ENCODE results near the gene PI4KA. TPM values are rescaled to one million over a fixed set of nuclear protein-coding genes. Genes with fewer than 3 reads are reported as not detected.
"Not testable (repeated sequence)": the region's sequence is repeated elsewhere in the genome, so short reads cannot be mapped to it uniquely, and the experiment has no call there.

Gene PI4KA
- total RNA-seq, 2 experiments from 2014 or later = 57.9 to 59.0 TPM

GRCh38 chr22:20744456-20744855 lies 114.2 kb downstream of the PI4KA start:
- CTCF ChIA-PET = no interaction called here
- POLR2A ChIA-PET = no interaction called here

GRCh38 chr22:20742764-20743163 lies 115.8 kb downstream of the PI4KA start:
- CTCF ChIA-PET = interaction anchor here (1.2 to 1.6 kb wide), 2 partner anchors 10 to 137 kb away, joined by 3 to 9 read pairs; no protein-coding TSS in a partner anchor
- POLR2A ChIA-PET = no interaction called here

- CTCF ChIA-PET = interaction anchor here (1.0 to 1.6 kb wide), 3 partner anchors 11 to 176 kb away, joined by 3 to 9 read pairs (median 4); no protein-coding TSS in a partner anchor
- POLR2A ChIA-PET = no interaction called here
Measured at GRCh38 chr22:20741634-20742581, 116.7 kb downstream of the PI4KA start.

GRCh38 chr22:20741008-20741633 lies 117.5 kb downstream of the PI4KA start:
- CTCF ChIA-PET = interaction anchor here (1.0 to 1.6 kb wide), 2 partner anchors 135 to 176 kb away, joined by 4 to 9 read pairs; no protein-coding TSS in a partner anchor
- POLR2A ChIA-PET = no interaction called here

- CTCF ChIA-PET = no interaction called here
- POLR2A ChIA-PET = no interaction called here
Measured at GRCh38 chr22:20740222-20740951, 118.2 kb downstream of the PI4KA start.

GRCh38 chr22:20738394-20739089 lies 120.1 kb downstream of the PI4KA start:
- POLR2A ChIA-PET = interaction anchor here (0.6 kb wide), 1 partner anchor 1245 kb away, joined by 8 read pairs; no protein-coding TSS in a partner anchor
- CTCF ChIA-PET = interaction anchor here (1.1 kb wide), 1 partner anchor 132 kb away, joined by 5 read pairs; no protein-coding TSS in a partner anchor

- POLR2A ChIA-PET, CTCF ChIA-PET: not testable (repeated sequence)
Measured at GRCh38 chr22:20736891-20737290, 121.7 kb downstream of the PI4KA start.

GRCh38 chr22:20735356-20736162 lies 123.1 kb downstream of the PI4KA start:
- CTCF ChIA-PET, POLR2A ChIA-PET: not testable (repeated sequence)

GRCh38 chr22:20732431-20732830 lies 126.2 kb downstream of the PI4KA start:
- CTCF ChIA-PET, POLR2A ChIA-PET: not testable (repeated sequence)

GRCh38 chr22:20729194-20729593 lies 129.4 kb downstream of the PI4KA start:
- ChIA-PET POLR2A (no interaction called here), CTCF (no interaction called here)

- POLR2A ChIA-PET = no interaction called here
- CTCF ChIA-PET = no interaction called here
Measured at GRCh38 chr22:20728523-20729190, 130.0 kb downstream of the PI4KA start.

GRCh38 chr22:20727118-20728015 lies 131.2 kb downstream of the PI4KA start:
- ChIA-PET POLR2A (no interaction called here), CTCF (no interaction called here)

GRCh38 chr22:20725987-20726558 lies 132.5 kb downstream of the PI4KA start:
- CTCF ChIA-PET = no interaction called here

GRCh38 chr22:20724676-20725454 lies 133.7 kb downstream of the PI4KA start:
- POLR2A ChIA-PET = no interaction called here
- CTCF ChIA-PET = no interaction called here

More at GRCh38 chr22:20725987-20726558, 132.5 kb downstream of the PI4KA start:
- POLR2A ChIA-PET = interaction anchor here (0.7 kb wide), 1 partner anchor 255 kb away, joined by 3 read pairs; no protein-coding TSS in a partner anchor

- ChIA-PET POLR2A (no interaction called here), CTCF (interaction anchor here (1.1 kb wide), 1 partner anchor 62 kb away, joined by 3 read pairs; no protein-coding TSS in a partner anchor)
Measured at GRCh38 chr22:20721409-20722218, 137.0 kb downstream of the PI4KA start.

Measured in activated CD8-positive, alpha-beta memory T cell treated with anti-CD3 and anti-CD28 coated beads for 36 hours (primary cell).